ENCODE measurements around the gene PBRM1.
"Not testable (repeated sequence)": the region's sequence is repeated elsewhere in the genome, so short reads cannot be mapped to it uniquely, and the experiment has no call there.

Gene PBRM1

GRCh38 chr3:52704611-52705437 is 19.1 kb upstream of the PBRM1 start:
- no peak for ATAC-seq

GRCh38 chr3:52703341-52703740 is 17.6 kb upstream of the PBRM1 start:
- no peak for ATAC-seq

GRCh38 chr3:52697632-52697965 is 11.9 kb upstream of the PBRM1 start:
- no peak for ATAC-seq

- no peak for ATAC-seq
These were observed 11.3 kb upstream of the PBRM1 start for GRCh38 chr3:52696830-52697631.

- no peak for ATAC-seq
These were observed 10.3 kb upstream of the PBRM1 start for GRCh38 chr3:52695798-52696671.

- peak; percentile 35 to 52 for ATAC-seq
These were observed 8.9 kb upstream of the PBRM1 start for GRCh38 chr3:52694528-52695189.

GRCh38 chr3:52693071-52693470 is 7.4 kb upstream of the PBRM1 start:
- no peak for ATAC-seq

- ATAC-seq = no peak
These were observed 4.8 kb upstream of the PBRM1 start for GRCh38 chr3:52690560-52690959.

- peak in 1 of 2 donors; percentile 7 for ATAC-seq
These were observed 3.4 kb upstream of the PBRM1 start for GRCh38 chr3:52689151-52689550.

GRCh38 chr3:52688266-52688665 is 2.6 kb upstream of the PBRM1 start:
- ATAC-seq = no peak

- peak; percentile 73 to 77 for ATAC-seq
These were observed 416 bp downstream of the PBRM1 start for GRCh38 chr3:52685285-52685708.

GRCh38 chr3:52684184-52684583 is 1.5 kb downstream of the PBRM1 start:
- no peak for ATAC-seq

- no peak for ATAC-seq
These were observed 2.1 kb downstream of the PBRM1 start for GRCh38 chr3:52683611-52684010.

GRCh38 chr3:52682016-52682415 is 3.7 kb downstream of the PBRM1 start:
- peak; percentile 15 to 41 for ATAC-seq

- ATAC-seq = no peak
These were observed 4.1 kb downstream of the PBRM1 start for GRCh38 chr3:52681596-52681995.

- no peak for ATAC-seq
These were observed 5.9 kb downstream of the PBRM1 start for GRCh38 chr3:52679811-52680210.

GRCh38 chr3:52679199-52679538 is 6.5 kb downstream of the PBRM1 start:
- no peak for ATAC-seq

GRCh38 chr3:52678265-52679198 is 7.2 kb downstream of the PBRM1 start:
- ATAC-seq = no peak

GRCh38 chr3:52676201-52676600 is 9.5 kb downstream of the PBRM1 start:
- not testable (repeated sequence) for ATAC-seq

GRCh38 chr3:52671676-52672075 is 14.0 kb downstream of the PBRM1 start:
- ATAC-seq = no peak
